Left lung (tissue), 10 donors: ENCODE data around the gene POLD4. TPM values are rescaled to one million over a fixed set of nuclear protein-coding genes. Genes with fewer than 3 reads are reported as not detected.

ENCODE experiments used
- ATAC-seq: fragments of 200-7000 bp; cut with Tn5 transposase; one replicate; pipeline ENCODE4 v1.9.1; 2020; ENCODE audit warnings: moderate library complexity
- DNase-seq, 4 donors: peaks; one replicate each; pipeline ENCODE4 v3.0.0-alpha.2; 2013 to 2020
- H3K27ac ChIP-seq, 2 donors: fragments of 200-600 bp; sonication (generic) in 1 of 2; one replicate each; pipeline versions ENCODE4 v1.5.0 to v1.8.0; 2020 to 2021
- H3K27me3 ChIP-seq, 2 donors: fragments of 200-600 bp; sonication (generic) in 1 of 2; one replicate each; pipeline versions ENCODE4 v1.5.0 to v1.8.0; 2020 to 2021
- H3K36me3 ChIP-seq, 2 donors: fragments of 200-600 bp; sonication (generic) in 1 of 2; one replicate each; pipeline versions ENCODE4 v1.5.0 to v1.8.0; 2020 to 2021
- H3K4me1 ChIP-seq, 2 donors: fragments of 200-600 bp; one replicate each; pipeline ENCODE4 v1.8.0; 2021
- H3K4me3 ChIP-seq, 2 donors: fragments of 200-600 bp; sonication (generic) in 1 of 2; one replicate each; pipeline versions ENCODE4 v1.5.0 to v1.8.0; 2020 to 2021; ENCODE audit warnings: mild to moderate bottlenecking in 1 of 2
- H3K9me3 ChIP-seq, 2 donors: fragments of 200-600 bp; sonication (generic) in 1 of 2; one replicate each; pipeline versions ENCODE4 v1.5.0 to v1.8.0; 2020 to 2021
- intact Hi-C, 2 donors: fragments of 100-400 bp; cut with DNase I; formaldehyde crosslinking; loops; one replicate each; pipeline versions ENCODE4 v1.11.2 to v1.14.2; 2022
- polyA plus RNA-seq, 6 donors: library from polyadenylated mRNA; unstranded; fragments of 120-200 nt; gene quantifications; one replicate each; pipeline ENCODE4 v1.2.1, GENCODE V29; 2013; ENCODE audit not compliant: insufficient read length in 6 of 6
- total RNA-seq, 2 donors: library from RNA; stranded (reverse); fragmentation: NEBNext Ultra II Directional; extraction: Animal tissue kit (Norgen Biotek cat#: 25700); gene quantifications; one replicate each; pipeline ENCODE4 v1.2.1, GENCODE V29; 2021
- TF ChIP-seq, protein P1 (sequence below), 2 donors: fragments of 200-600 bp; sonication (generic) in 1 of 2; IDR thresholded peaks; one replicate each; pipeline versions ENCODE4 v1.5.0 to v1.8.0; 2021; ENCODE audit warnings: antibody characterized with exemption in 2 of 2
- donor health status: DM: no; HTN: yes; CAD: no.
- donor health status: DM: no; HTN: no; CAD: no.

POLD4 gene
- total and polyA plus RNA-seq, 8 donors = 26.7 to 77.3 (median 33.8) TPM

DNA sequence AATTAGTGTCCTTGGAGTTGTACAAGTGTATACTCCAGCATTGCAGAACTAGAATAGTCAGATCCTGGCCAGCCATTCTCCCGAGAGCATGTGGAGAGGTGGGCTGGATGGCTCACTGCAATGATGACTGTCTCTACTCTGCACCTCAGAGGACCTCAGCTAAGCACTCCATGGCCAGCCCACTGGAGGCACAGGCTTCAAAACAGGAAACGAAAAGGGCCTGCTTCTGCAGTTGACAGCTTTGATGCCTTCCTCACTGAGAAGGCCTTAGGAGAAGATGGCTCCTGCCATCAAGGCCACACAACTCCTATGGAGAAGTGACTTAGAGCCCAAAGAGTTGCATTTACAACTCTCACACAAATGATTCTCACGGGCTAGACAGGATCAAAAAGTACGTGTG is 9.1 kb downstream of the POLD4 start:
- no peaks in the 10 kb centered on the region for H3K36me3 ChIP-seq
- no peak for ATAC-seq
- intact Hi-C loops = no loop called here
- H3K4me1 ChIP-seq = peaks cover 7 to 10% of the 10 kb centered on the region in 2 donors
- H3K27me3 ChIP-seq = no peaks in the 10 kb centered on the region
- H3K4me3 ChIP-seq = no peak overlapping the region
- H3K27ac ChIP-seq = no peak overlapping the region
- H3K9me3 ChIP-seq = no peaks in the 10 kb centered on the region
- DNase-seq = no peak
- TF ChIP-seq, protein P1, sequence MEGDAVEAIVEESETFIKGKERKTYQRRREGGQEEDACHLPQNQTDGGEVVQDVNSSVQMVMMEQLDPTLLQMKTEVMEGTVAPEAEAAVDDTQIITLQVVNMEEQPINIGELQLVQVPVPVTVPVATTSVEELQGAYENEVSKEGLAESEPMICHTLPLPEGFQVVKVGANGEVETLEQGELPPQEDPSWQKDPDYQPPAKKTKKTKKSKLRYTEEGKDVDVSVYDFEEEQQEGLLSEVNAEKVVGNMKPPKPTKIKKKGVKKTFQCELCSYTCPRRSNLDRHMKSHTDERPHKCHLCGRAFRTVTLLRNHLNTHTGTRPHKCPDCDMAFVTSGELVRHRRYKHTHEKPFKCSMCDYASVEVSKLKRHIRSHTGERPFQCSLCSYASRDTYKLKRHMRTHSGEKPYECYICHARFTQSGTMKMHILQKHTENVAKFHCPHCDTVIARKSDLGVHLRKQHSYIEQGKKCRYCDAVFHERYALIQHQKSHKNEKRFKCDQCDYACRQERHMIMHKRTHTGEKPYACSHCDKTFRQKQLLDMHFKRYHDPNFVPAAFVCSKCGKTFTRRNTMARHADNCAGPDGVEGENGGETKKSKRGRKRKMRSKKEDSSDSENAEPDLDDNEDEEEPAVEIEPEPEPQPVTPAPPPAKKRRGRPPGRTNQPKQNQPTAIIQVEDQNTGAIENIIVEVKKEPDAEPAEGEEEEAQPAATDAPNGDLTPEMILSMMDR (IDR thresholded peaks at IDR 0.05) = no peak

- Histone ChIP-seq H3K36me3 (no peaks in the 10 kb centered on the region), H3K4me3 (no peak overlapping the region), H3K27me3 (no peaks in the 10 kb centered on the region), H3K4me1 (no peaks in the 10 kb centered on the region), H3K9me3 (no peaks in the 10 kb centered on the region), H3K27ac (no peak overlapping the region)
- intact Hi-C loops = no loop called here
- ATAC-seq (no peak), DNase-seq (no peak)
- TF ChIP-seq, protein P1 (IDR thresholded peaks at IDR 0.05) = no peak
Observed at GRCh38 chr11:67337257-67337656, 16.1 kb downstream of the POLD4 start.

- DNase-seq (no peak), ATAC-seq (no peak)
- TF ChIP-seq, protein P1 (IDR thresholded peaks at IDR 0.05) = no peak
- Histone ChIP-seq H3K27ac (no peak overlapping the region), H3K4me1 (no peaks in the 10 kb centered on the region), H3K27me3 (no peaks in the 10 kb centered on the region), H3K4me3 (no peak overlapping the region), H3K9me3 (no peaks in the 10 kb centered on the region), H3K36me3 (no peaks in the 10 kb centered on the region)
- intact Hi-C loops = no loop called here
Observed at GRCh38 chr11:67332081-67332691, 21.2 kb downstream of the POLD4 start.

DNA sequence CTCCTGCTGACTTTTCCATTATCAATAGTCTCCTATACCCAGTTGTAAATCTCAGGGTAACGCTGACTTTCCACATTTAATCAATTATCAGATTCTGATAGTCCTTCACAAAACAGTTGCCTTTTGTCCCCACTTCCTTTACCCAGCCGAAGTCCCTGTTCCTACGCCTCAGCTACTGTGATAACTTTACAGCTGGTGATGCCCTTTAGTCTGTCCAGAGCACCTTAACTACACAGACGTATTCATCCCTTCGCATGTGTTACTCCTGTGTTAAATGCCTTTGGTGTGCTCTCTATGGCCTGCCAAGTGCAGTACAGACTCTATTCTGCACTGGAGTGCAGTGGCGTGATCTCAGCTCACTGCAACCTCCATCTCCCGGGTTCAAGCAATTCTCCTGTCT is 29.8 kb downstream of the POLD4 start:
- H3K27ac ChIP-seq = no peak overlapping the region
- H3K4me3 ChIP-seq = no peak overlapping the region
- H3K9me3 ChIP-seq = no peaks in the 10 kb centered on the region
- intact Hi-C loops = no loop called here
- no peaks in the 10 kb centered on the region for H3K36me3 ChIP-seq
- DNase-seq (no peak), ATAC-seq (no peak)
- peaks cover 0 to 3% of the 10 kb centered on the region in 2 donors for H3K4me1 ChIP-seq
- no peaks in the 10 kb centered on the region for H3K27me3 ChIP-seq
- TF ChIP-seq, protein P1 (IDR thresholded peaks at IDR 0.05) = no peak

DNA sequence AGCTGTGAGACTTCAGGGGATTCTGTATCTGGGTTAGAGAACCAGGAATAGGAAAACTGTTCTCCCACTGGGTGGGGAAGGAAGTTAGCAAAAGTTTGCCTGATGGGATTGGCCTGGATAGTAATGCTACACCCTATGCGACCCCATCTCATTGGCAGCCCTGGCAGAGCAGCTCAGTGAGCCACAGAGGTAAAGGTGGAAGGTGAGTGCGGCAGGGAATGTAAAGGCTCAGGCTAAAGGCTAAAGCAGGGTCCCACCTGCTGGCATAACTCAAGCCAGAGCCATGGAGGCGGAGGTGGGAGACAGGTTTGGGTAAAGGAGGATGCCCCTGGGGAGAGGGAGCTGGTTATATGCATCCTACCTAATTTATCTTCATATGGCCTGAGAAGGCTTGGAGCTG is 31.3 kb downstream of the POLD4 start:
- Histone ChIP-seq H3K36me3 (no peaks in the 10 kb centered on the region), H3K27me3 (no peaks in the 10 kb centered on the region), H3K4me3 (no peak overlapping the region), H3K9me3 (no peaks in the 10 kb centered on the region), H3K27ac (no peak overlapping the region), H3K4me1 (peaks cover 0 to 10% of the 10 kb centered on the region in 2 donors)
- TF ChIP-seq, protein P1 (IDR thresholded peaks at IDR 0.05) = no peak
- intact Hi-C loops = no loop called here
- ATAC-seq (no peak), DNase-seq (no peak)
